MG63 (cell line): ENCODE data around the gene SERINC2. TPM values are rescaled to one million over a fixed set of nuclear protein-coding genes. Genes with fewer than 3 reads are reported as not detected.
A peak's percentile ranks its signal among the peaks of the same experiment; 100 is the strongest.
"Not testable (repeated sequence)": the region's sequence is repeated elsewhere in the genome, so short reads cannot be mapped to it uniquely, and the experiment has no call there.

Source experiments
- DNase-seq: peaks from one replicate; pipeline ENCODE4 v3.0.0-alpha.2; 2020
- H3K27me3 ChIP-seq: fragments of 250-450 bp; sonication (Bioruptor Pico); 2 replicates; pipeline ENCODE4 v1.5.1; 2020; ENCODE audit warnings: mild to moderate bottlenecking, moderate library complexity
- H3K36me3 ChIP-seq: fragments of 250-450 bp; sonication (Bioruptor Pico); 2 replicates; pipeline ENCODE4 v1.5.1; 2020; ENCODE audit warnings: mild to moderate bottlenecking, moderate library complexity
- H3K4me3 ChIP-seq: fragments of 250-450 bp; sonication (Bioruptor Pico); 2 replicates; pipeline ENCODE4 v1.5.1; 2020; ENCODE audit warnings: mild to moderate bottlenecking, moderate library complexity
- H3K9me3 ChIP-seq: fragments of 250-450 bp; sonication (Bioruptor Pico); 2 replicates; pipeline ENCODE4 v1.5.1; 2020; ENCODE audit warnings: mild to moderate bottlenecking, moderate library complexity
- total RNA-seq: library from RNA; depleted of rRNA; stranded (reverse); fragments of >200 nt; shearing (Covaris generic); gene quantifications from 2 replicates; pipeline ENCODE4 v1.2.3, GENCODE V29; 2014; ENCODE audit warnings: low replicate concordance

SERINC2 gene
- total RNA-seq, 1 experiment from 2014 or later, result 32.4 TPM

- peak; percentile 93 for DNase-seq
- no peaks in the 10 kb centered on the region for H3K9me3 ChIP-seq
- H3K36me3 ChIP-seq, result no peaks in the 10 kb centered on the region
- H3K4me3 ChIP-seq, result no peak overlapping the region
- H3K27me3 ChIP-seq, result no peaks in the 10 kb centered on the region
These were observed 32.8 kb upstream of the SERINC2 start for GRCh38 chr1:31380181-31380580.

- no peaks in the 10 kb centered on the region for H3K36me3 ChIP-seq
- no peaks in the 10 kb centered on the region for H3K27me3 ChIP-seq
- DNase-seq, result peak; percentile 91
- no peak overlapping the region for H3K4me3 ChIP-seq
- no peaks in the 10 kb centered on the region for H3K9me3 ChIP-seq
These were observed 31.4 kb upstream of the SERINC2 start for GRCh38 chr1:31381394-31382294.

- DNase-seq, result no peak
- H3K9me3 ChIP-seq, result no peaks in the 10 kb centered on the region
- H3K36me3 ChIP-seq, result no peaks in the 10 kb centered on the region
- no peak overlapping the region for H3K4me3 ChIP-seq
- H3K27me3 ChIP-seq, result no peaks in the 10 kb centered on the region
These were observed 30.5 kb upstream of the SERINC2 start for GRCh38 chr1:31382379-31382989.

GRCh38 chr1:31383967-31384366 is 29.0 kb upstream of the SERINC2 start:
- H3K9me3 ChIP-seq, result no peaks in the 10 kb centered on the region
- H3K36me3 ChIP-seq, result no peaks in the 10 kb centered on the region
- no peak overlapping the region for H3K4me3 ChIP-seq
- DNase-seq, result no peak
- no peaks in the 10 kb centered on the region for H3K27me3 ChIP-seq

- H3K4me3 ChIP-seq, H3K27me3 ChIP-seq, H3K9me3 ChIP-seq, DNase-seq, H3K36me3 ChIP-seq: not testable (repeated sequence)
These were observed 26.3 kb upstream of the SERINC2 start for GRCh38 chr1:31386576-31387243.

- no peaks in the 10 kb centered on the region for H3K36me3 ChIP-seq
- no peak overlapping the region for H3K4me3 ChIP-seq
- DNase-seq, result peak; percentile 48
- no peaks in the 10 kb centered on the region for H3K27me3 ChIP-seq
- H3K9me3 ChIP-seq, result no peaks in the 10 kb centered on the region
These were observed 25.4 kb upstream of the SERINC2 start for GRCh38 chr1:31387612-31388011.

- Histone ChIP-seq H3K9me3 (no peaks in the 10 kb centered on the region), H3K36me3 (no peaks in the 10 kb centered on the region), H3K4me3 (no peak overlapping the region), H3K27me3 (no peaks in the 10 kb centered on the region)
- no peak for DNase-seq
These were observed 23.4 kb upstream of the SERINC2 start for GRCh38 chr1:31389616-31390015.

- no peaks in the 10 kb centered on the region for H3K36me3 ChIP-seq
- H3K9me3 ChIP-seq, result no peaks in the 10 kb centered on the region
- H3K4me3 ChIP-seq, result no peak overlapping the region
- H3K27me3 ChIP-seq, result no peaks in the 10 kb centered on the region
- DNase-seq, result no peak
These were observed 22.9 kb upstream of the SERINC2 start for GRCh38 chr1:31390071-31390470.

- DNase-seq, result no peak
- Histone ChIP-seq H3K4me3 (no peak overlapping the region), H3K36me3 (no peaks in the 10 kb centered on the region), H3K27me3 (no peaks in the 10 kb centered on the region), H3K9me3 (no peaks in the 10 kb centered on the region)
These were observed 19.6 kb upstream of the SERINC2 start for GRCh38 chr1:31393463-31393862.

- H3K27me3 ChIP-seq, result no peaks in the 10 kb centered on the region
- H3K36me3 ChIP-seq, result no peaks in the 10 kb centered on the region
- no peak overlapping the region for H3K4me3 ChIP-seq
- no peaks in the 10 kb centered on the region for H3K9me3 ChIP-seq
- DNase-seq, result peak; percentile 84
These were observed 18.3 kb upstream of the SERINC2 start for GRCh38 chr1:31394584-31395193.

- DNase-seq, result peak; percentile 82
- no peaks in the 10 kb centered on the region for H3K27me3 ChIP-seq
- no peak overlapping the region for H3K4me3 ChIP-seq
- no peaks in the 10 kb centered on the region for H3K36me3 ChIP-seq
- no peaks in the 10 kb centered on the region for H3K9me3 ChIP-seq
These were observed 16.2 kb upstream of the SERINC2 start for GRCh38 chr1:31396633-31397351.

- H3K9me3 ChIP-seq, result no peaks in the 10 kb centered on the region
- DNase-seq, result peak; percentile 89
- H3K36me3 ChIP-seq, result no peaks in the 10 kb centered on the region
- H3K4me3 ChIP-seq, result no peak overlapping the region
- H3K27me3 ChIP-seq, result no peaks in the 10 kb centered on the region
These were observed 15.5 kb upstream of the SERINC2 start for GRCh38 chr1:31397360-31398095.

- Histone ChIP-seq H3K4me3 (no peak overlapping the region), H3K36me3 (no peaks in the 10 kb centered on the region), H3K9me3 (no peaks in the 10 kb centered on the region), H3K27me3 (no peaks in the 10 kb centered on the region)
- no peak for DNase-seq
These were observed 14.8 kb upstream of the SERINC2 start for GRCh38 chr1:31398246-31398645.

- no peaks in the 10 kb centered on the region for H3K27me3 ChIP-seq
- H3K36me3 ChIP-seq, result no peaks in the 10 kb centered on the region
- DNase-seq, result no peak
- no peak overlapping the region for H3K4me3 ChIP-seq
- H3K9me3 ChIP-seq, result no peaks in the 10 kb centered on the region
These were observed 13.0 kb upstream of the SERINC2 start for GRCh38 chr1:31399976-31400375.

- Histone ChIP-seq H3K4me3 (no peak overlapping the region), H3K27me3 (no peaks in the 10 kb centered on the region), H3K36me3 (no peaks in the 10 kb centered on the region), H3K9me3 (no peaks in the 10 kb centered on the region)
- no peak for DNase-seq
These were observed 12.6 kb upstream of the SERINC2 start for GRCh38 chr1:31400393-31400792.

- DNase-seq, result no peak
- H3K4me3 ChIP-seq, result no peak overlapping the region
- H3K27me3 ChIP-seq, result no peaks in the 10 kb centered on the region
- no peaks in the 10 kb centered on the region for H3K9me3 ChIP-seq
- no peaks in the 10 kb centered on the region for H3K36me3 ChIP-seq
These were observed 11.8 kb upstream of the SERINC2 start for GRCh38 chr1:31401241-31401640.
